SK-N-SH (cell line): ENCODE measurements around the gene NPAS3. TPM values are rescaled to one million over a fixed set of nuclear protein-coding genes. Genes with fewer than 3 reads are reported as not detected.

Experiments used
- CTCF ChIA-PET: fragments of 300-600, 350-600 bp; formaldehyde crosslinking; extraction: SDS; loops from one replicate; lab custom pipeline; 2021; lab: Yijun Ruan, JAX
- POLR2A ChIA-PET: fragments of 350-600 bp; sonication (Branson Sonifier 250); formaldehyde crosslinking; extraction: SDS; loops from one replicate; lab custom pipeline; 2020; ENCODE audit warnings: antibody characterized with exemption, inconsistent platforms; lab: Yijun Ruan, JAX
- DNase-seq: peaks from one replicate; pipeline ENCODE4 v3.0.0; 2012
- H2AFZ ChIP-seq: fragments of 200-600 bp; sonication (generic); 2 replicates; pipeline ENCODE4 v1.8.1; 2016; ENCODE audit warnings: antibody characterized with exemption, mild to moderate bottlenecking, low read depth
- H3F3A ChIP-seq: fragments of 200-600 bp; sonication (generic); replicated peaks from 2 replicates; pipeline ENCODE3; 2016; ENCODE audit warnings: antibody characterized with exemption, mild to moderate bottlenecking; ENCODE audit not compliant: insufficient read depth
- H3K27ac ChIP-seq, 2 experiments: fragments of 200-500 bp in 1 of 2; fragments of 200-600 bp in 1 of 2; sonication (Bioruptor generic) in 1 of 2; sonication (generic), shearing (Covaris generic) in 1 of 2; 2 replicates each; pipeline versions ENCODE4 v1.5.1 to v1.6.1; 2014 to 2016; ENCODE audit warnings: low read depth in 2 of 2, inconsistent platforms in 1 of 2, low read length in 1 of 2, mild to moderate bottlenecking in 1 of 2, mixed read lengths in 1 of 2
- H3K27me3 ChIP-seq: fragments of 200-600 bp; sonication (generic), shearing (Covaris generic); 2 replicates; pipeline ENCODE4 v1.6.1; 2016; ENCODE audit warnings: mixed run types; ENCODE audit not compliant: insufficient read depth
- H3K36me3 ChIP-seq, 2 experiments: fragments of 200-500 bp in 1 of 2; fragments of 200-600 bp in 1 of 2; sonication (Bioruptor generic) in 1 of 2; sonication (generic) in 1 of 2; replicated peaks in 1 of 2; 2 replicates each; pipeline versions ENCODE3 to v1.5.1; 2014 to 2016; ENCODE audit warnings: low read length in 1 of 2, mild to moderate bottlenecking in 1 of 2; ENCODE audit not compliant: insufficient read depth in 2 of 2, control insufficient read depth in 1 of 2
- H3K4me1 ChIP-seq, 2 experiments: fragments of 200-500 bp in 1 of 2; fragments of 200-600 bp in 1 of 2; sonication (Bioruptor generic) in 1 of 2; sonication (generic), shearing (Covaris generic) in 1 of 2; 2 replicates each; pipeline versions ENCODE4 v1.5.1 to v1.6.1; 2014 to 2016; ENCODE audit warnings: low read depth in 1 of 2, low read length in 1 of 2, mixed run types in 1 of 2; ENCODE audit not compliant: insufficient read depth in 2 of 2, control insufficient read depth in 1 of 2
- H3K4me2 ChIP-seq: fragments of 200-600 bp; sonication (generic), shearing (Covaris generic); 2 replicates; pipeline ENCODE4 v1.6.1; 2017; ENCODE audit warnings: mixed run types
- H3K4me3 ChIP-seq, 2 experiments: fragments of 200-500 bp in 1 of 2; fragments of 200-600 bp in 1 of 2; sonication (Bioruptor generic) in 1 of 2; sonication (generic), shearing (Covaris generic) in 1 of 2; 2 replicates each; pipeline versions ENCODE4 v1.5.1 to v1.8.1; 2014 to 2016; ENCODE audit warnings: low read depth in 2 of 2, inconsistent platforms in 1 of 2, low read length in 1 of 2, mild to moderate bottlenecking in 1 of 2, mixed read lengths in 1 of 2, moderate library complexity in 1 of 2
- H3K79me2 ChIP-seq: fragments of 200-600 bp; sonication (generic); 2 replicates; pipeline ENCODE4 v1.8.1; 2017; ENCODE audit warnings: mild to moderate bottlenecking; ENCODE audit not compliant: insufficient read depth
- H3K9ac ChIP-seq: fragments of 200-600 bp; sonication (generic); 2 replicates; pipeline ENCODE4 v1.6.1; 2017; ENCODE audit warnings: mixed run types
- H3K9me2 ChIP-seq: fragments of 200-600 bp; sonication (generic); 2 replicates; pipeline ENCODE4 v1.6.1; 2017; ENCODE audit warnings: mixed run types
- H3K9me3 ChIP-seq: fragments of 200-600 bp; sonication (generic); 2 replicates; pipeline ENCODE4 v1.6.1; 2017; ENCODE audit warnings: mixed run types, mild to moderate bottlenecking, moderate library complexity
- H4K20me1 ChIP-seq: fragments of 200-600 bp; sonication (generic); 2 replicates; pipeline ENCODE4 v1.6.1; 2017; ENCODE audit warnings: mild to moderate bottlenecking, mixed run types; ENCODE audit not compliant: insufficient read depth
- CHD2 ChIP-seq: fragments of 150-350 bp; IDR thresholded peaks from 2 replicates; pipeline ENCODE4 v1.6.1; 2018; ENCODE audit warnings: low read length; ENCODE audit not compliant: partially characterized antibody
- EP300 ChIP-seq, 2 experiments: IDR thresholded peaks; 2 replicates each; pipeline versions ENCODE4 v1.4.0 to v1.6.1; 2012; ENCODE audit warnings: borderline replicate concordance in 1 of 2, low read depth in 1 of 2, low read length in 1 of 2
- EZH2phosphoT487 ChIP-seq: fragments of 200-600 bp; sonication (generic); IDR thresholded peaks from 2 replicates; pipeline ENCODE4 v1.6.1; 2017; ENCODE audit warnings: low read depth, mixed run types, mild to moderate bottlenecking, antibody characterized with exemption, moderate library complexity, borderline replicate concordance
- FOXJ3 ChIP-seq: sonication (generic); formaldehyde crosslinking; IDR thresholded peaks from 2 replicates; pipeline ENCODE4 v1.5.1; 2020; ENCODE audit warnings: mild to moderate bottlenecking, missing genetic modification reagents
- FOXM1 ChIP-seq: IDR thresholded peaks from 2 replicates; pipeline ENCODE4 v1.4.0; 2012; ENCODE audit warnings: low read depth, mild to moderate bottlenecking
- JUND ChIP-seq: IDR thresholded peaks from 2 replicates; pipeline ENCODE4 v1.4.0; 2012
- MXI1 ChIP-seq: IDR thresholded peaks from 2 replicates; pipeline ENCODE4 v1.6.1; 2012; ENCODE audit warnings: mild to moderate bottlenecking, low read depth, low read length, improper control_type of control experiment
- NRF1 ChIP-seq: IDR thresholded peaks from 2 replicates; pipeline ENCODE4 v1.6.1; 2012; ENCODE audit warnings: low read depth, mild to moderate bottlenecking, low read length
- POLR2AphosphoS5 ChIP-seq: IDR thresholded peaks from 2 replicates; pipeline ENCODE4 v1.6.1; 2012; ENCODE audit warnings: low read depth, low read length
- RAD21 ChIP-seq: IDR thresholded peaks from 2 replicates; pipeline ENCODE4 v1.6.1; 2012; ENCODE audit warnings: mild to moderate bottlenecking, low read length
- RFX5 ChIP-seq: IDR thresholded peaks from 2 replicates; pipeline ENCODE4 v1.6.1; 2012; ENCODE audit warnings: mild to moderate bottlenecking, improper control_type of control experiment, low read length
- SIN3A ChIP-seq: IDR thresholded peaks from 2 replicates; pipeline ENCODE4 v1.6.1; 2012; ENCODE audit warnings: low read depth, mild to moderate bottlenecking, low read length, moderate library complexity, borderline replicate concordance
- SMC3 ChIP-seq: IDR thresholded peaks from 2 replicates; pipeline ENCODE4 v1.6.1; 2012; ENCODE audit warnings: low read depth, low read length, improper control_type of control experiment
- ZBTB33 ChIP-seq: IDR thresholded peaks from 2 replicates; pipeline ENCODE4 v1.4.0; 2012; ENCODE audit warnings: low read depth, borderline replicate concordance
- WGBS: methylation state at CpG from one replicate; pipeline ENCODE4 v1.1.6; 2017; ENCODE audit warnings: low lambda C conversion rate; 5-methylcytosine and 5-hydroxymethylcytosine counted together
- polyA plus RNA-seq, 3 experiments: library from polyadenylated mRNA; depleted of rRNA; stranded (reverse); fragments of >200 nt; gene quantifications; 2 replicates each; pipeline ENCODE4 v1.2.3, GENCODE V29; 2012
- TF ChIP-seq, protein P1 (sequence below): IDR thresholded peaks from 2 replicates; pipeline ENCODE4; 2012

The NPAS3 gene
- polyA plus RNA-seq, 1 of the 3 experiments (the other 2 are of a cell fraction), result 4.3 TPM

- Histone ChIP-seq H3F3A (no peaks in the 10 kb centered on the region), H3K9me2 (no peaks in the 10 kb centered on the region), H3K4me3 (no peak overlapping the region), H3K27ac (no peak overlapping the region), H3K4me2 (no peak overlapping the region), H3K79me2 (no peaks in the 10 kb centered on the region), H3K27me3 (no peaks in the 10 kb centered on the region), H4K20me1 (no peaks in the 10 kb centered on the region), H3K36me3 (no peaks in the 10 kb centered on the region), H2AFZ (no peak overlapping the region), H3K9me3 (no peaks in the 10 kb centered on the region), H3K9ac (no peak overlapping the region), H3K4me1 (no peaks in the 10 kb centered on the region; a peak in 1 of 4 replicates)
- WGBS, result 90% methylated on average over 2 of the region's 2 CpGs
- no peak for TF ChIP-seq FOXM1
- no peak for TF ChIP-seq EZH2phosphoT487
- TF ChIP-seq ZBTB33, result no peak
- TF ChIP-seq MXI1, result no peak
- TF ChIP-seq SIN3A, result no peak
- TF ChIP-seq JUND, result no peak
- TF ChIP-seq RAD21, result no peak
- no peak for TF ChIP-seq EP300 (IDR thresholded peaks at IDR 0.05; ENCODE audit: borderline replicate concordance in 1 of 2, low read depth in 1 of 2, low read length in 1 of 2)
- no peak for TF ChIP-seq FOXJ3 (CRISPR knock-in tag)
- no peak for TF ChIP-seq SMC3
- TF ChIP-seq, protein P1, sequence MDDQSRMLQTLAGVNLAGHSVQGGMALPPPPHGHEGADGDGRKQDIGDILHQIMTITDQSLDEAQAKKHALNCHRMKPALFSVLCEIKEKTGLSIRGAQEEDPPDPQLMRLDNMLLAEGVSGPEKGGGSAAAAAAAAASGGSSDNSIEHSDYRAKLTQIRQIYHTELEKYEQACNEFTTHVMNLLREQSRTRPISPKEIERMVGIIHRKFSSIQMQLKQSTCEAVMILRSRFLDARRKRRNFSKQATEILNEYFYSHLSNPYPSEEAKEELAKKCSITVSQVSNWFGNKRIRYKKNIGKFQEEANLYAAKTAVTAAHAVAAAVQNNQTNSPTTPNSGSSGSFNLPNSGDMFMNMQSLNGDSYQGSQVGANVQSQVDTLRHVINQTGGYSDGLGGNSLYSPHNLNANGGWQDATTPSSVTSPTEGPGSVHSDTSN, result no peak
- TF ChIP-seq CHD2, result no peak
- no peak for TF ChIP-seq NRF1
- no peak for TF ChIP-seq POLR2AphosphoS5
- no peak for DNase-seq
- CTCF ChIA-PET, result interaction anchor here (1.1 kb wide), 1 partner anchor 8 kb away, joined by 3 read pairs; no protein-coding TSS in a partner anchor
- POLR2A ChIA-PET, result no interaction called here
These were observed 39.2 kb downstream of the NPAS3 start for GRCh38 chr14:32977913-32978312.

- TF ChIP-seq RFX5 (no peak), POLR2AphosphoS5 (no peak), NRF1 (no peak)
- TF ChIP-seq, all 33 proteins: peak for 0
- Histone ChIP-seq H3K79me2 (no peaks in the 10 kb centered on the region), H3K36me3 (no peaks in the 10 kb centered on the region), H3K9ac (no peak overlapping the region), H3K4me2 (no peak overlapping the region), H3K27ac (no peak overlapping the region), H4K20me1 (no peaks in the 10 kb centered on the region), H3K27me3 (no peaks in the 10 kb centered on the region), H3K9me3 (no peaks in the 10 kb centered on the region), H3K9me2 (no peaks in the 10 kb centered on the region), H3F3A (no peaks in the 10 kb centered on the region), H2AFZ (no peak overlapping the region), H3K4me1 (no peaks in the 10 kb centered on the region; a peak in 1 of 4 replicates), H3K4me3 (no peak overlapping the region)
- ChIA-PET POLR2A (no interaction called here), CTCF (interaction anchor here (1.1 kb wide), 1 partner anchor 9 kb away, joined by 3 read pairs; no protein-coding TSS in a partner anchor)
- WGBS, result 85% methylated on average over 4 of the region's 4 CpGs
- DNase-seq, result no peak
These were observed 40.1 kb downstream of the NPAS3 start for GRCh38 chr14:32978691-32979255.
